ENCODE results near the gene UBE2J1. TPM values are rescaled to one million over a fixed set of nuclear protein-coding genes. Genes with fewer than 3 reads are reported as not detected.

The UBE2J1 gene
- total RNA-seq (2013; cell fraction: nucleolus; rRNA removed) = 36.7 and 38.5 TPM in 2 replicates
- total RNA-seq (2014; rRNA removed) (90.6 and 96.0 TPM in 2 replicates), total RNA-seq (2014; rRNA removed; fragmentation: Illumina TruSeq; extraction: Trizol) (110 and 114 TPM in 2 replicates), total RNA-seq (2021) (84.3 and 85.9 TPM in 2 replicates), polyA plus RNA-seq (2011; rRNA removed) (89.5 and 129 TPM in 2 replicates), polyA plus RNA-seq (2014; fragmentation: Illumina TruSeq; extraction: Trizol) (120 and 151 TPM in 2 replicates), polyA plus RNA-seq (2014; fragmentation: Nextera tagmentation; extraction: Ambion mirVana) (10 to 100 TPM; 48.7 to 69.1 TPM), polyA plus RNA-seq (2014; rRNA removed) (68.5 and 76.8 TPM in 2 replicates), polyA plus RNA-seq (2016; fragmentation: Nextera tagmentation; extraction: Ambion mirVana) (100 to 1,000 TPM; 129 to 131 TPM), polyA minus RNA-seq (2011; rRNA and poly(A)+ RNA removed) (59.3 and 75.9 TPM in 2 replicates), Bru-seq, nascent RNA (percentile 97 among the genes with signal in this experiment), BruChase-seq, experiment 1, labeled RNA remaining after a 6-hour chase (percentile 97 among the genes with signal in this experiment), BruChase-seq, experiment 2, labeled RNA remaining after a 2-hour chase (percentile 97 among the genes with signal in this experiment)
- 65.5 TPM for polyA plus RNA-seq (2011; ENCODE audit: low read depth)
- 43.6 and 46.9 TPM in 2 replicates for polyA plus RNA-seq (2011; cell fraction: cytosol; rRNA removed)
- 22.2 and 24.3 TPM in 2 replicates for polyA plus RNA-seq (2011; cell fraction: nucleus; rRNA removed)
- 84.3 and 96.2 TPM in 2 replicates for polyA plus RNA-seq (2012)
- polyA minus RNA-seq (2011; cell fraction: cytosol; rRNA and poly(A)+ RNA removed) = 25.3 and 30.1 TPM in 2 replicates
- polyA minus RNA-seq (2011; cell fraction: nucleus; rRNA and poly(A)+ RNA removed) = 11.0 and 17.1 TPM in 2 replicates
- long read RNA-seq, experiment 1, full-length matches to known transcripts = 100 of 119 reads
- long read RNA-seq, experiment 1, partial matches to known transcripts = 4 of 119 reads
- long read RNA-seq, experiment 1, other reads (novel, unspliced or antisense) = 15 of 119 reads
- long read RNA-seq, experiment 2, full-length matches to known transcripts = 35 of 139 reads
- long read RNA-seq, experiment 2, partial matches to known transcripts = 43 of 139 reads
- long read RNA-seq, experiment 2, other reads (novel, unspliced or antisense) = 61 of 139 reads

- Histone ChIP-seq H3K27ac (ENCODE audit: control insufficient read depth, insufficient read depth) (peak within 1 kb of the TSS; percentile 97), H3K4me3 (peak within 1 kb of the TSS; percentile 98), H4K20me1 (ENCODE audit: control insufficient read depth, insufficient read depth) (no peaks in the 10 kb centered on the region; the same call in none of the 2 replicates), H3K9ac (ENCODE audit: control insufficient read depth, insufficient read depth, low read length) (peak within 1 kb of the TSS; percentile 99), H3K4me1 (ENCODE audit: control insufficient read depth, insufficient read depth, low read length) (peaks cover 50% of the 10 kb centered on the region), H2AFZ (ENCODE audit: control insufficient read depth, low read depth, low read length) (peak within 1 kb of the TSS; percentile 49), H3K4me2 (ENCODE audit: control insufficient read depth, insufficient read depth) (peak within 1 kb of the TSS; percentile 95), H3K9me3 (replicated peaks; ENCODE audit: control insufficient read depth, insufficient read depth, low read length) (no peaks in the 10 kb centered on the region; the same call in 2 of the 3 replicates), H3K36me3 (ENCODE audit: control insufficient read depth in 2 of 2, insufficient read depth in 2 of 2, low read length in 1 of 2) (peaks cover 0 to 5% of the 10 kb centered on the region in 2 experiments; a peak in 1 of 4 replicates), H3K79me2 (ENCODE audit: control insufficient read depth, insufficient read depth, low read length) (peaks cover 76% of the 10 kb centered on the region), H3K27me3 (replicated peaks in 1 of 2; ENCODE audit: control insufficient read depth in 2 of 2, insufficient read depth in 2 of 2, low read length in 1 of 2) (no peaks in the 10 kb centered on the region)
- ATAC-seq (peak; percentile 79), DNase-seq (ENCODE audit: low read depth, low spot score) (no peak), FAIRE-seq (no peak)
- BruUV-seq (replicated peaks) = no TSS peak
- RAD21 ChIA-PET (ENCODE audit: unreplicated experiment) = interaction anchor here (0.6 to 12.7 kb wide), 7 partner anchors 10 to 53 kb away, joined by 3 to 187 read pairs (median 9); no protein-coding TSS in a partner anchor
- intact Hi-C loops (cut with micrococcal nuclease; ENCODE audit: unreplicated experiment) (loop anchor here (5.0 to 10.0 kb wide), 4 partner anchors 70 to 462 kb away; partner anchors contain the start of genes MDN1 and PM20D2), in situ Hi-C loops (cut with MboI) (no loop called here)
- SMC1A ChIA-PET (ENCODE audit: uncharacterized antibody, unreplicated experiment) = interaction anchor here (2.6 to 12.6 kb wide), 5 partner anchors 11 to 272 kb away, joined by 9 to 252 read pairs (median 52); partner anchors contain the start of gene PNRC1
- POLR2A ChIA-PET = interaction anchor here (0.8 to 5.9 kb wide), 9 partner anchors 8 to 272 kb away, joined by 3 to 51 read pairs (median 9); partner anchors contain the start of gene PNRC1
- WGBS (ENCODE audit: insufficient coverage, insufficient replicate concordance, low lambda C conversion rate, missing lambda C conversion rate) = under 1% methylated on average over 73 of the region's 102 CpGs
- CTCF ChIA-PET = interaction anchor here (0.6 to 17.0 kb wide), 5 partner anchors 12 to 71 kb away, joined by 3 to 260 read pairs (median 7); no protein-coding TSS in a partner anchor
- no peak for TF ChIP-seq NR2C2 (IDR thresholded peaks at IDR 0.05; ENCODE audit: borderline replicate concordance, control insufficient read depth, insufficient read length, low read depth)
- TF ChIP-seq ZZZ3 (IDR thresholded peaks at IDR 0.05; ENCODE audit: control insufficient read depth, insufficient read length, low read depth) = no peak
- no peak for TF ChIP-seq JUND (IDR thresholded peaks at IDR 0.05; ENCODE audit: low read depth, low read length)
- peak; percentile 88 for TF ChIP-seq ZNF687 (IDR thresholded peaks at IDR 0.05)
- TF ChIP-seq NR2F1 (conservative IDR thresholded peaks at IDR 0.05) = peak; percentile 88
- no peak for TF ChIP-seq MYC (IDR thresholded peaks at IDR 0.05; ENCODE audit: insufficient read depth, insufficient read length, insufficient replicate concordance, low read length, severe bottlenecking)
- TF ChIP-seq ATF2 (IDR thresholded peaks at IDR 0.05; ENCODE audit: low read length) = no peak
- TF ChIP-seq SPI1 (IDR thresholded peaks at IDR 0.05; ENCODE audit: borderline replicate concordance, insufficient read depth, low read depth, low read length) = no peak
Observed at GRCh38 chr6:89352278-89353117, at the start of gene UBE2J1. UBE2J1 (minus strand) TSS chr6:89352722; CDS start chr6:89352569, 153 bp downstream.
